HG02973 (cell line): ENCODE measurements around the gene AADAC.
"Not testable (repeated sequence)": the region's sequence is repeated elsewhere in the genome, so short reads cannot be mapped to it uniquely, and the experiment has no call there.

Source experiments
- ATAC-seq: cut with Tn5 transposase; IDR thresholded peaks from one replicate; pipeline ENCODE4 v1.9.1; 2021; ENCODE audit warnings: moderate library complexity; ENCODE audit not compliant: unreplicated experiment

Gene AADAC

GRCh38 chr3:151813799-151814198 lies at the start of gene AADAC:
Gene AADAC, plus strand, starts transcription at chr3:151814116. Its CDS starts 47 bp downstream, at chr3:151814163.
- ATAC-seq = no peak

GRCh38 chr3:151764699-151765098 lies 49.2 kb upstream of the AADAC start:
- ATAC-seq = not testable (repeated sequence)

- ATAC-seq = no peak
Observed at GRCh38 chr3:151765685-151766084, 48.2 kb upstream of the AADAC start.

GRCh38 chr3:151766454-151766853 lies 47.5 kb upstream of the AADAC start:
- ATAC-seq = no peak

- ATAC-seq = no peak
Observed at GRCh38 chr3:151768393-151768930, 45.5 kb upstream of the AADAC start.

- ATAC-seq = no peak
Observed at GRCh38 chr3:151769175-151769574, 44.7 kb upstream of the AADAC start.

- ATAC-seq = no peak
Observed at GRCh38 chr3:151770956-151771355, 43.0 kb upstream of the AADAC start.

- ATAC-seq = no peak
Observed at GRCh38 chr3:151772825-151773480, 41.0 kb upstream of the AADAC start.

GRCh38 chr3:151774235-151774634 lies 39.7 kb upstream of the AADAC start:
- no peak for ATAC-seq

- no peak for ATAC-seq
Observed at GRCh38 chr3:151774910-151775309, 39.0 kb upstream of the AADAC start.

- no peak for ATAC-seq
Observed at GRCh38 chr3:151775314-151776258, 38.3 kb upstream of the AADAC start.

GRCh38 chr3:151776259-151776740 lies 37.6 kb upstream of the AADAC start:
- no peak for ATAC-seq

- ATAC-seq = no peak
Observed at GRCh38 chr3:151777880-151778279, 36.0 kb upstream of the AADAC start.

GRCh38 chr3:151787626-151788025 lies 26.3 kb upstream of the AADAC start:
- ATAC-seq = no peak

GRCh38 chr3:151788401-151788800 lies 25.5 kb upstream of the AADAC start:
- no peak for ATAC-seq

GRCh38 chr3:151789853-151790463 lies 24.0 kb upstream of the AADAC start:
- ATAC-seq = no peak

- ATAC-seq = not testable (repeated sequence)
Observed at GRCh38 chr3:151790763-151791162, 23.2 kb upstream of the AADAC start.

- no peak for ATAC-seq
Observed at GRCh38 chr3:151792411-151792810, 21.5 kb upstream of the AADAC start.

- no peak for ATAC-seq
Observed at GRCh38 chr3:151793636-151794035, 20.3 kb upstream of the AADAC start.

GRCh38 chr3:151794080-151794479 lies 19.8 kb upstream of the AADAC start:
- no peak for ATAC-seq

GRCh38 chr3:151795276-151795675 lies 18.6 kb upstream of the AADAC start:
- no peak for ATAC-seq
